Measurements from ENCODE around the gene ELK4. TPM values are rescaled to one million over a fixed set of nuclear protein-coding genes. Genes with fewer than 3 reads are reported as not detected.

The ELK4 gene
- total RNA-seq, 1 donor from 2014 or later, result 26.9 TPM

DNA sequence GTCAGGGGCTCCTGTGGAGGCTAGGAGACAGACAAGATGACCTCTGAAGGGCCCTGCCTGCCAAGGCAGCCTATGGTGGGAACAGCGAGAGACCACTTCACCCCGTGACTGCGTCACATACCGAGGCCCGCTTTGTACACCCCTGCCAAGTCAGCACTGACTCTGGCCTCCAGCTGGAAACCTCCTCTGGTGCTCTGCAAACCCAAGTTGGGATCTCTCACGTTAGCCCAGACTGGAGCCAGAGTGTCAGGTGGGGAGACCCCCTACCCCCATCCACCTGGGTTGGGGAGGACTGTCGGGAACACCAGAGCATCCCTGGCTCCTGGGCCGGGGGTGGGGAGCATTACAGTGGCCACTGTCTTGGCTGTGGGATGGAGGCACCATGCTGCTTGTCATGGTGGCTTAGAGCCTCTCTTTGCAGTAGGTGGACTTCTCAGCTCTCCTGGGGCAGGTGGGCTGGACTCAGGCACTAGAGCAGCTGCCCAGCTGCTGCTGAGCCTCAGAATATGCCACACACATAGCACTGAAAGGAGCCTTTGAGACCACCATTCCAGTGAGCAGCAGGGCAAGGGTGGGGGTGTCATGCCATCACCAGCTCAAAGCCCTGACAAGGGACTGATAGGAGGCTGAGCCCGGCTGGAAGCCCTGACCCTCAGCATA is 50.4 kb downstream of the ELK4 start:
- DNase-seq (ENCODE audit: low read depth), result no peak

DNA sequence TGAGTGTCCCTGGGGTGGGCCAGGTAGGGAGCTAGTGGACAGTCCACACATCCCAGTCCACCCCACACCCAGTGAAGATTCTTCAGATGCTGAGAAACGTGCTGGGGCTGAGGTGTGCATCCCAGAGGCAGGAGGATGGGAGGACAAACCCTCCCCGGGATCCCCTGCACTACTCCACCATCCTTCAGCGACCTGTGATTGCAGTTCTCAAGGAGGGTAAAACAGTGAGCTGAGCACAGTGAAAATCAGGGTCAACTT is 51.0 kb downstream of the ELK4 start:
- DNase-seq (ENCODE audit: low read depth), result no peak

DNA sequence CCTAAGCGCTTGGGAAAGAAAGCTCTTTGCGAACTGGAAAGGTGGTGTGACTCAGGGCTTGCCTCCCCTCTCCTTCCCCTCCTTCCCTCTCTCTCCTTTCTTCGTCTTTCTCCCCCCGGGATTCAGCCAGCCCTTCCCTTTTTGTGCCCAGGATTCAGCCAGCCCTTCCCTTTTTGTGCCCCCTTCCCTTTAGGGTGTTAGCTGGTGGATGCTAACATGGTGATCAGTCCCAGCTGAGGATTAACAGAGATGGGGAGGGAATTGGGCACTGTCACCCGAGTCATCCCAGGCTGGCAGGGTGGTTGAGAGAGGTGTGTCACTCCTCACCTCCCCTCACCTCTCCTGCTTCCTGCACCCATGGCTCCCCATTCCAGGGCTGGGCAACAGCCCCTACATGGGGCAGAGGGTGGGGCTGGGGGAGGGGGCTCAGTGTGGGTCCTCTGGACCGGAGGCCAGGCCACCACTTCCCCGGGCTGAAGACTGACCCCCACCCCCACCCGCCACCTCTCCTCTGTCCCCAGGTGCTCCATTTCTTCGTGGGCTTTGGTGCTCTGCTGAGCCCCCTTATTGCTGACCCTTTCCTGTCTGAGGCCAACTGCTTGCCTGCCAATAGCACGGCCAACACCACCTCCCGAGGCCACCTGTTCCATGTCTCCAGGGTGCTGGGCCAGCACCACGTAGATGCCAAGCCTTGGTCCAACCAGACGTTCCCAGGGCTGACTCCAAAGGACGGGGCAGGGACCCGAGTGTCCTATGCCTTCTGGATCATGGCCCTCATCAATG is 51.5 kb downstream of the ELK4 start:
- no peak for DNase-seq (ENCODE audit: low read depth)

DNA sequence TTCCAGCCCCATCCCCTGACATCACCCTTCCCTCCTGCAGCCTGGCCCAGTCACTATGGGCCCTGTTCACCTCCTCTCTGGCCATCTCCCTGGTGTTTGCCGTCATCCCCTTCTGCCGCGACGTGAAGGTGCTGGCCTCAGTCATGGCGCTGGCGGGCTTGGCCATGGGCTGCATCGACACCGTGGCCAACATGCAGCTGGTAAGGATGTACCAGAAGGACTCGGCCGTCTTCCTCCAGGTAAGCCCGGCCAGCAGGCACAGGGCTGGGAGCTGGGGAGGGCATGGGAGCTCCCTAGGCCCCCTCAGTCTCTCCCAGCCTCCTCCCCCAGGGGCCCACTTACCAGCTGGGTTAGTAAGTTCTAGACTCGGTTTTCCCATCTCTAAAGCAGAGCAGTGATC is 52.1 kb downstream of the ELK4 start:
- no peak for DNase-seq (ENCODE audit: low read depth)

DNA sequence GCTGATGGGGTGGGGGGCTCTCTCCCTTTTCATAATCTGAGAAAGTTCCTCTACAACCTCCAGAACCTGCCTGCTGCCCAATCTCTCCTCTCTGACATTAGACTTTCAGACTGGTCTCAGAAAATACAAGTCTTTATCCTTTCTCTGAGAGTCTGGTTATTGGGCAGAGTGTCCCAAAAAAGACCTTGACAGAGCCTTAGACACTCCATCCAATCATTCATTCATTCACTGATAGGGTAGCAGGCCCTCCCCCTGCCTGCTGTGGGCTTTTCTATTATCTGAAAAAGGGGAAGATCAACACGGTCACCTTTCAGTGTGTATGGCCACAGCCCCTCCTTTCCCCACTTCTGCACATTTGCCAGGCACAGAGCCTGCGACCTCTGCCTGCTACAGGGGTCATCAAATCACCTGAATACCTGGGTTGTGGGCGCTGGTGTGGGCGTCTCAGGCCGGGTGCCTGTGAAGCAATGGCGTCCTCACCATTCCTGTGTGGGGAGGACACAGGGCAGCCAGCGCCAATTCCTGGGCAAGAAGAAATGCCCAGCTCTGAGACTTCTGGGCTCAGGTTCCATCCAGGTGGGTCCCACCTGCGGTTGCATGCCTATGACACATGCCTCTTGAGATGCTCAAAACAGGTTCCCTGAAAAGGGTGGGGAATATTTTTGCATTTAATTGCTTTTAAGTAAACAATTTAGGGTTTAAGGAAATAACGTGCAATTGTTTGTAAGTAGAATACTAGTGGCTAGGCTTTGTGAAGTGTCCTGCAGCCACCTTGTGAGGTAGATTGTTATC is 52.8 kb downstream of the ELK4 start:
- DNase-seq (ENCODE audit: low read depth), result peak; percentile 62

DNA sequence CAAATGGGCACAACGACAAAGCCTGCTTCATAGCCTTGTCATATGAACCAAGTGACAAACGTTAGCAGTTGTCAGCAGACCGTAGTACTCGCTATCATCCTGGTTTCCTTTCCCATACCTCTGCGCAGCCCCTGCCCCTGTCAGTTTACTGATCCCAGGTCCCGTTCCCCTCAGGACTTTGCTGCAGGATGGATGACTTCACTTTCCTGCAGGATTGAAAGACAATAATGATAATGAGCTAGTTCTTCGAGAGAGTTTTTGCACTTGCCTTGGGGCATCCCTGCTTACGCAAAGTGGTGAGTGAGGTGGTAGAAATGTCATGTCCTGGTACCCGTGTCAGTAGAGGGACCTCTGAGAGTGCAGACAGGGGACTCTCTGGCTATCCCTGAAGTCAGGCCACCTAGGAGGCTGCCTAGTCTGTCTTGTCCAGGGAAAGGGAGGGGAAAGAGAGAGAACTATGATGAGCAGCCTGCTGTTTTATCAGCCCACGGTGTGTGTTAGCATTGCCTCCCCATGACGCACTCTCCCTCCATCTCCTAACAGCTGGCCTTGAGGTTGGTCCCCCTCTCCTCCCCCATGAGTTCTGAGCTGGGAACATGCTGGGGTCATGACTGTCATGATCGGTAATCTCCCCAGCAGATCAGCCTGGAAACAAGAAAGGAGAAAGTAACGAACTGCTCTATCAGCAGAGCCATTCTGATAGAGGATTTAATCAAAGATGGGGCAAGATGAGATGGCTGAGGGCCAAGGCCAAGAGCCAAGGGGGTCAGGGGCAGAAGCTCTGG is 53.7 kb downstream of the ELK4 start:
- DNase-seq (ENCODE audit: low read depth), result no peak

DNA sequence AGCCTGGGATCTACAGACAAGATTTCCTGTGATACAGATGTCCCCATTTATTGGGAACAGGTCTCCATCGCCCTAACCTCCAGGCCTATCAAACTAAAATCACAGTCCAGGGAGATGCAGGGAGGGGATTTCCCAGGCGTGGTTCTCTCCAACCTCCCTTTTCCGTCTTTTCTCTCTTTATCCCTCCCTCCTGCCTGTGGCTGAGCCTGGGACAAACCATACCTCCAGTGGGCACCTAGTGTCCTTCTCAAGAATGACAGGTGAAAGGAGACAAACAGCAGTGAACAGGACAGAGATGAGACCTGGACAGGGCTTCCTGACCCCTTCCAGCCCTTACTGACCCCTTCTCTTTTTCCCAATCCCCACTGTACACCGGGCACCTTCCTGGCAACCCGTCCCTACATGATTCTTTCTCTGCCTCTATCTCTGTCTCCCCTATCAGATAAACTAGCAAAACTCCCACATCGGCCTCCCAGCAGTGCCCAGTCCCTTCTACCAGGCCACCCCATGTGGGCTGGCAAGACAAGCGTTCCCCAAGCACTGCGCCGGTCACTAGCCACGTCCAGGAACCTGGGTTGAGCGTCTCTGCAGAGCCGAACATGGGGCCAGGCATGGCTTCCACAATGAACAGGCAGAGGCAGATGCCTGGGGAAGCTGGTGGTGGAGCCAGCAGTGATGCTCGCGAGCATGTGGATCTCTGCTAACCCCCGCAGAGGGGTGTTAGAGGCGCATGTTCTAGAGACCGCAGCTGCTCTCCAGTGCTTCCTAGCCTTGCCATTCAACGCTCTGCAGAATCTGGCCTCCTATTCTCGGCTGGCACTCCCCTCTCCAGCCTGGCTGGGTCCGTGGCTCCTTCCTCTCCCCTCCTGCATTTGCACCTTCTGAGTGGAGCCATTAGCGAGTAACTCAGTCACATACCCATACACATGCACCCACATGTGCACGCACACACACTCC is 54.7 kb downstream of the ELK4 start:
- DNase-seq (ENCODE audit: low read depth), result no peak

DNA sequence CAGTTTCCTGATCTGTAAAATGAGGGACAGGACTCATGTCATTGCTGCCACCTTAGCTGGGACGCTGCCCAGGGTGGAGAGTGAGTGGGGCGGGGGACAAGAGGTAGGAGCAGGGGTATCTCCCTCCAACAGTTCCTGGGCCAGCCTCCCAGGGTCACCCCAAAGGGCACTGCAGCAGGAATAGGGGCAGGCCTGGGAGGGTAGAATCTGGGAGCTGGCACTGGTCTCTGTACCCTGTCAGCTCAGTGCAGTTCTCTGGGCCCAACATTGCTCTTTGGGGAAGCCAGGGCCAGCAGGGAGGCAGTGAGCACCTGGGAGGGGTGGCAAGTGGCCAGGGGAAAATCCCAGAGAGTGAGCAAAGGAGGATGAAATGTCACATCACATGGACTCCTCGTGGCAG is 55.8 kb downstream of the ELK4 start:
- no peak for DNase-seq (ENCODE audit: low read depth)

DNA sequence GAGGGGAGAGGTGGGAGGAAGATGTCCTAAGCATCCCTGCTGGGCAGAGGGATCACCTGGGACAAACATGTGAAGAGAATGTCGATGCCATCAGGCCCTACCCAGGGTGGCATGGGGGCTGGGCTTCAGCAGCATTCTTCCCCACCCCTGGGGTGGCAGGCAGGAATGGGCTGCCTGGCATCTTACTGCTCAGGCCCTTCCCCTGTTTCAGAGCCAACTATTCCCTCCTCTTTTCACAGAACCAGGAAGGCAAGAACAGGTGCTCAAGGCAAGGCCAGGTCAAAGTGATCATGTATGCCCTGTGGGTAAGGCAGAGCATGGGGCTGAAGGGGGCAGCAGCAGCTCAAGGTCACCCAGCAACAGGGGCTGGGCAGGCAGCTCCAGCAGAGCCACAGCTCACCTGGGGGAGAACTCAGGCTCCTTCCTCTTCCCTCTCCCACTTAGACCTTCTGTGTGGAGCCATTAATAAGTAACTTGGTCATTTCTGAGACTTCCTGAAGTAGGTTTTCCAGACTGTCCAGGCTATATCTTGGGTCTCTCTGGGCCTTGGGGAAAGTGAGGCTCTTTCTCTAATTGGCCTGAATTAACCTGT is 56.4 kb downstream of the ELK4 start:
- DNase-seq (ENCODE audit: low read depth), result peak; percentile 47

DNA sequence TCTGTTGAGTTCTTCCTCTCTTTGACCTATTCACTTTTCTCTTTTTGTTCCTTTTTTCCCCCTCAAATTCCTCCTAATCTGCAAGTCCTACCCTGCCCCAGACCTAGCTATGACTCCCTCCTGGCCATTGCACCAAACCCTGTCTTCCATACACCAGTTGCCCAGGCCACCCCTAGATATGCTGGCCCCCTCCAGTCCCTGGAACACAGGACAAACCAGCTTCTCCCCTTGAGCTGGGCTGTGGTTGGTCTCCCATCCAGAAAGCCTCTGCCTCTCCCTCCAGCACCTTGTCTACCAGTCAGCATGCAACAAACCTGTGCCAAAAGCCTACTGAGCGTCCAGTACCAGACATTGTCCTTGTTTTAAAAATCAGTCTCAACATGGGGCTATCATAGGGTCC is 59.4 kb downstream of the ELK4 start:
- no peak for DNase-seq (ENCODE audit: low read depth)

DNA sequence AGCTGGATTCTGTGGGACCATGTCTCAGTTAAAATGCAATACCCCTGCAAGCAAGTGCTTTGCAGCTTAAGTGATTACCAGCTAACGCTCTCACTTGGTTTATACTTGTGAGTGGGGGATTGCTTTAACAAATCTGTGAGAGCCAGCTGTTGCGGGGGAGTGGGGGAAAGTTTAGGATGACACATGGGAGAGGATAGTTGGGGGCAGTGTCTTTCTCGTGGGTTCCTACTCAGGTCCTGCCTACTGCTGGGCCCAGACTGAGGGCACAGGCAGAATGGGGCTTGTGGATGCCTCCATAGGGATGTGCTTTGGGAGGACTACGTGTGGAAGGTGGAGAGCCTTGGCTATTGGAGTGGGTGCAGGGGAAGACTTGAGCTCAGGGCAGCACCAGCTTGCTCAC is 60.1 kb downstream of the ELK4 start:
- no peak for DNase-seq (ENCODE audit: low read depth)

DNA sequence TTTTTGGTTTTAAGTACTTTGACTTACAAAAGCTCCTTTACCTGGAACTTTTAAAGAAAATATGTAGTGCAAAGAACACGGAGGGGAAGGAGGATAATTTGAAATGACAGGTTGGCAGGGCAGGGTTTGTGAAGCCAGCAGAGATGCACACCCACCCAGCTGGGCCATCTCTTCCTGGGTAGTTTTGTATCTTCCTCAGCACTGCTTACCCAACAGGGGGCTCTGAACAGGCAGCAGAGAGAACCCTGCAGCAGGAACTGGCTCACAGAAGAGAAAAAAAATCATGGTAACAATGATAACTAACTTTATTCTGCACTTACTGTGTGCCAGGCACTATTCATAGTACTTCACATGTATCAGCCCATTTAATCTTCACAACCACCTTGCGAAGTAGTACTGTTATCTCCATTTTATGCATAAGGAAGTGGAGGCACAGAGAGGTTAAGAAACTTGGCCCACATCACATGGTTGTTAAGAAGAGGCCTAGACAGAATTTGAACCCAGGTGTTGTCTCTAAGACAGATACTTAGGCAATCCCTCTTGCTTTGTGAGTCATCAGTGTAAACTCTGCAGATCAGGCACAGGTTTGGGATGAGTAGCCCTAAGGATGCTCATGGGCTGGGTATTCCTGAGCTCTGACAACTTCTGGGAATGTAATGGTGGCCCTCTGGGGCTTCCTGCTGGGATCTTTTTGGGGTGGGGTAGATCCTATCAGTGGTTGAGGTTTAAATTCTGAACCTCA is 60.8 kb downstream of the ELK4 start:
- DNase-seq (ENCODE audit: low read depth), result no peak

DNA sequence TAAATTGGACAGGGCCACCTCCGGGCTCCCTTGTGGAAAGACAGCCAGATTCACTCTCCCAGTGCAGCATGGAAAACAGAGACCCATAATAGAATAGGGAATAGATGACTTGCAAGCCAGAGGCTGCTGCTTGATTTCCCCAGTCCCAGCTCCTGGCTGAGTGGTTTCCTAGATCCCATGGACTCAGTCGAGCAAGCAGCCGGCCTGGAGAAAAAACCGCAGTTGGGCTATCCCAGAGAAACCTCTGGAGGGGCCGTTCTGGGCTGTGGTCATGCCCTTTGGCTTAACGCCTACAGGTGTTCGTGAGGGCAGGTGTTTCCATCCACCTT is 61.7 kb downstream of the ELK4 start:
- DNase-seq (ENCODE audit: low read depth), result peak; percentile 14

DNA sequence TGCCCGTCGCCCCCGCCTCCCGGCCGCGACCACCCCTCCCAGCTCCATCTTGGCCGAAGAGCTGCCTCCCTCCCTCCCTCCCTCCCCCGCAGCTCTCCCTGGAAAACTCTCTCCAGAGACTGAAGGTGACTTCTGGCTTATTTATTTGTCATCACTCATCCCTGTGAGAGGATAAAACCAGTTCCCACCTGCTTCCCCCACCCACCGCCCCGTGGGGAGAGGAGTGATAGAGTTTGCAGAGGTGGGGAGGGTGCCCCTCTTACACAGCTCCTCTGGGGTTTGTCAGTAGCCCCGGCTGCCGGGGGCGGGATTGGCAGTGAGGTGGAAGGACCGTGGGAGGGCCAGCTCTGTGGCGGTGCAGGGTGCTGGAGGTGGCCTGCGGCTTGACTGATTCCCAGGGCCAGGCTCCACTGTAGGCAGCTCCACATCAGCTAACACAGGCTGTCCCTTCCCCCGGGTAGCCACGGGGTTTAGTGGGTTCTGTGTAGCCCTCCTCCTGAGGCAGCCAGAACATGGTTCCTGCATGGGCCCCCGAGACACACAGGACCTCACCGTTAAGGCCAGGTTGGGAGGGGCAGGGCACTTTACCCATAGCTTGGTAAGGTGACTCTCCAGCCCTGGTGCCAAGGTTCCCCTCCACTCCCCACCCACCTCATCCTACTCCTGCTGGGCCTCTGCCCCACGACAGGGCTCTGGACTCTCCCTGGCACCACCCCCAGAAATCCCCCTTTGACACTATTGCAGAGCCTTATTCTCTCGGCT is 62.2 kb downstream of the ELK4 start:
- no peak for DNase-seq (ENCODE audit: low read depth)

DNA sequence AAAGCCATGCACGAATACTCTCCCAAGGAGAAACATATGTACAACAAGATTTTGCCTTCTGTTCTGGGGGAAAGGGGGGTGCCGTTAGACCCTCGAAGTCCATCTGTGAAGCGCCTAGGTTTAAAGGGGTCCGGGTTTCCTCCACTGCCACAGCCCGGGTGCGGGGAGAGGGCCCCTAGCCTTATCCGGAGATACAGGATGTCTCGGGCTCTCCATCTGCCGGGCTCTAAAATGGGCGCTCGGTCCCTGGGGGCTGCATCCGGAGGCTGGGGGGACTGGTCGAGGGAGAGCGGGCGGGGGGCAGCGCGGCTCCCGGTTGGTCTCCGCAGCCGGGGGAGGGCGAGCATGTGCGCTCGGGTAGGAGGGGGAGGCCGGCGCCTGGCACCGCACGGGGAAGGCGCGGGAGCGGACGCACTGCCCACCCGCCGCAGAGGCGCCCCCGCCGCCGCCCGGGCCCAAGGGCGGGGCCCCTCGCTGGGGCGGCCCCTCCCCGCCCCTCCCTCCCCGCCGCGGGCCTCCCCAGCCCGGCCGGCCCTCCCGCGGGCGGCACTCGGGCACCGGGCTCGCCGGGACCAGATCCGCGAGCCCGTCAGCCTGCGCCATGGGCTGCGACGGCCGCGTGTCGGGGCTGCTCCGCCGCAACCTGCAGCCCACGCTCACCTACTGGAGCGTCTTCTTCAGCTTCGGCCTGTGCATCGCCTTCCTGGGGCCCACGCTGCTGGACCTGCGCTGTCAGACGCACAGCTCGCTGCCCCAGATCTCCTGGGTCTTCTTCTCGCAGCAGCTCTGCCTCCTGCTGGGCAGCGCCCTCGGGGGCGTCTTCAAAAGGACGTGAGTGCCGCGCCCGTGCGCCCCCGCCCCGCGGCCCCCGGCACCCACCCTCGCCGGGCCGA is 63.1 kb downstream of the ELK4 start:
- DNase-seq (ENCODE audit: low read depth), result no peak

DNA sequence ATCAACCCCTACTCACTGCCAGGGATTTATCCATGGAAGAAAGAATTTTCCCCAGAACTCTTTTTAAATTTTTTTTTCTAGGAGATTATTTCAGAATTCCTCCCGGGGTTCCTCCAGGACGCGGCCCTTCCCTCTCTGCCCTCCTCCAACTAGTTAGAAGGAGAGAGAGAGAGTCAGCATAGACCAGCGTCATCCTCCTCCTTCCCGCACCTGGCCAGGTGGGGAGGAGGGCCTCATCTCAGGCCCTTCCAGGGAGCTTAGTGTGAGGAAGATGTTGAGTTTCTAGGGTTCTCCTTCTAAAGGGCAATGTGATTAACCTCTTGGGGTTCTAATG is 63.7 kb downstream of the ELK4 start:
- DNase-seq (ENCODE audit: low read depth), result no peak

DNA sequence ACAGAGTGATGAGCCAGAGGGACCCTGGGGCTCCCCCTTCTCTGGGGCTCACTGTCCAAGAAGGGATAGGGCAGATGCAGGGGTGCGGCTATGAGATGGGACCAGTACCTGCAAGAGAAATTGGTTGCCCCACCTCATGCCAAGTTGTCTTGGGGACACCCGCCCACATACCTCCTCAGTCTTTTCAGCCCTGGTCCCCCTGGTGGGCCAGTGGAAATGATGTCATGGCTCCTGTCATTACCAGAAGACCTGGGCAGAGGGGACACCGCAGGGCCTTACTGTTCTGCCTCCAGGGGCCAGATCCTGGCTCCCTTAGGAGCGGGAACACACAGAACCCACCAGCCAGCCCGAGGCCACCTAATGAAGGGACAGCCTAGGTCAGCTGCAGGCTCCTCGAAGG is 64.1 kb downstream of the ELK4 start:
- no peak for DNase-seq (ENCODE audit: low read depth)

DNA sequence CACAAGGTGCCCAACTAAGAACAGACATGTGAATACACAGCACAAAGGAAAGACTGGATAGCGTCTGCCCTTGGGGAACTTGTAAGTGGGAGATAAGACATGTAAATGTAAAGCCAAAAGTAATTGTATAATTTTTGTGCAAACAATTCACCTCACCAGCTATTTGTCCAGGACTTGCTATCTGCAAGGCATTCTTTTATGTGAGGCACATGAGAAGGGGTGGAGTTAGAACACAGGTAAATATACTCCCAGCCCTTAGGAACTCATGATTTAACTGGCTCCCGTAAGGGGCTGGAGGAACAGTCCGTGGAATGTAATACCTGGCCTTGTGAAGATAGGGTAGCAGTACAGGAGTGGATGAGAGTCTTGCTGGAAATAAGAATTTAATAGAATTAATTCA is 66.0 kb downstream of the ELK4 start:
- no peak for DNase-seq (ENCODE audit: low read depth)

Data from renal cortical epithelial cell (primary cell).